ENCODE results near the gene ZDHHC7. TPM values are rescaled to one million over a fixed set of nuclear protein-coding genes. Genes with fewer than 3 reads are reported as not detected.

The ZDHHC7 gene
- total and polyA plus RNA-seq, 2 of the 8 experiments (the other 6 are each of a cell fraction or from before 2014, with no cell fraction given): 40.5 to 56.3 TPM

DNA sequence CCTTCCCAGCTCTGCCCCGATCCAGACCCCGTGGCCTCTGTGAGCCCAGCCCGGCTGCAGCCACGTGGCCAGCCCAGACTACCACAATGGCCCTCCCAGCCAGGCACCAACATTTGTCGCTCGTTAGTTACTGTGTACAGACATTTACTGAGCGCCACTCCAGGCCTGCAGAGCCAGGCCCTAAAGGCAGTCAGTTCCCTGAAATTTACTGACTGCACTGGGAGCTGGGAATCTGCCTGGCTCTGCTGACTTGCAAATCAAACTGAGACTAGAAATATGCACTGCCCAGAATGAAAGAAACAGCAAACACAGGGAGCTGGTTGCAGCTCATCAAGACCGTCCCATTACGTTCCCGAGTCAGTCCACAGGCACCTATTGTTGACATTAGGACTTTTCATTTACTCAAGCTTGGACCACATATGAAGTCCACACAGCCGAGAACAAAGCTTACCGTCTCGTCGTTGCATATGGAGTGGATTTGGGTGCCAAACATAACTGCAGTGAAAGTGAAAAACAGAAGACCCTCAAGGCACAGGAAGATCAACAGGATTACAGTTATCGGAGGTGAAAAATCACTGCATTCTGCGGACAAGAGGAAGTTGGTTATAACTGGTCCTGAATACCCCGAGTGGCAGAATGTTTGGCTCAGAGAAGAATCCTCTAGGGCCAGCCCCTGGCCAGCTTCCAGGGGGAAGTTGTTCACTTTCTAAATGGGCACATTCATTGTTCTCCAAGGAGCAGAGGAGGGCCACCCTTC is 34.5 kb downstream of the ZDHHC7 start:
- H3K79me2 ChIP-seq (ENCODE audit: control insufficient read depth in 1 of 2, insufficient read depth in 2 of 2, low read length in 2 of 2): no peaks in the 10 kb centered on the region
- FAIRE-seq (no peak), DNase-seq (ENCODE audit: low read depth in 1 of 2, low spot score in 2 of 2) (no peak)
- H4K5ac ChIP-seq (ENCODE audit: insufficient read length, low read depth, low read length): no peak overlapping the region
- H2AK5ac ChIP-seq (ENCODE audit: low read depth, low read length): no peak overlapping the region
- H3K14ac ChIP-seq (ENCODE audit: insufficient read length): no peak overlapping the region
- H3K79me1 ChIP-seq (ENCODE audit: low read depth, low read length): no peaks in the 10 kb centered on the region
- H3K18ac ChIP-seq (ENCODE audit: extremely low read depth, low read length): no peak overlapping the region
- CTCF ChIA-PET (ENCODE audit: partially characterized antibody): interaction anchor here (0.6 to 14.4 kb wide), 7 partner anchors 9 to 514 kb away, joined by 3 to 170 read pairs (median 3); no protein-coding TSS in a partner anchor
- H2BK5ac ChIP-seq (ENCODE audit: low read depth, low read length): no peak overlapping the region
- no peaks in the 10 kb centered on the region for H3K4me1 ChIP-seq (replicated peaks in 1 of 4; ENCODE audit: control insufficient read depth in 3 of 4, insufficient read depth in 4 of 4, low read length in 3 of 4)
- POLR2A ChIA-PET (ENCODE audit: partially characterized antibody): no interaction called here
- no peaks in the 10 kb centered on the region for H3K27me3 ChIP-seq (replicated peaks in 1 of 4; ENCODE audit: control insufficient read depth in 3 of 4, extremely low read depth in 1 of 4, insufficient read depth in 3 of 4, low read length in 3 of 4)
- H2BK15ac ChIP-seq (ENCODE audit: low read length): no peak overlapping the region
- H3K4me3 ChIP-seq (ENCODE audit: extremely low read depth in 1 of 4, insufficient read depth in 2 of 4, low read depth in 3 of 4, low read length in 4 of 4): no peak overlapping the region
- H3K27ac ChIP-seq (ENCODE audit: low read depth, low read length): no peak overlapping the region
- H2BK120ac ChIP-seq (replicated peaks; ENCODE audit: low read depth, low read length): no peak overlapping the region
- no peak overlapping the region for H2BK12ac ChIP-seq (ENCODE audit: low read depth, low read length)
- no peak overlapping the region for H3K23ac ChIP-seq (ENCODE audit: insufficient read length)
- TF ChIP-seq SAP30 (IDR thresholded peaks at IDR 0.05; ENCODE audit: insufficient read depth, insufficient replicate concordance, low read length) (no peak), CBX8 (IDR thresholded peaks at IDR 0.05; ENCODE audit: borderline replicate concordance, low read depth, low read length) (no peak), CHD2 (IDR thresholded peaks at IDR 0.05; ENCODE audit: low read length) (no peak), JUND (IDR thresholded peaks at IDR 0.05; ENCODE audit: low read length) (no peak), BRCA1 (IDR thresholded peaks at IDR 0.05; ENCODE audit: low read depth, low read length) (no peak), JUN (IDR thresholded peaks at IDR 0.05; ENCODE audit: low read depth, low read length) (no peak), ASH2L (IDR thresholded peaks at IDR 0.05; ENCODE audit: low read length) (no peak), EGR1 (IDR thresholded peaks at IDR 0.05; ENCODE audit: borderline replicate concordance, low read depth, low read length) (no peak)
- TF ChIP-seq, protein P1, sequence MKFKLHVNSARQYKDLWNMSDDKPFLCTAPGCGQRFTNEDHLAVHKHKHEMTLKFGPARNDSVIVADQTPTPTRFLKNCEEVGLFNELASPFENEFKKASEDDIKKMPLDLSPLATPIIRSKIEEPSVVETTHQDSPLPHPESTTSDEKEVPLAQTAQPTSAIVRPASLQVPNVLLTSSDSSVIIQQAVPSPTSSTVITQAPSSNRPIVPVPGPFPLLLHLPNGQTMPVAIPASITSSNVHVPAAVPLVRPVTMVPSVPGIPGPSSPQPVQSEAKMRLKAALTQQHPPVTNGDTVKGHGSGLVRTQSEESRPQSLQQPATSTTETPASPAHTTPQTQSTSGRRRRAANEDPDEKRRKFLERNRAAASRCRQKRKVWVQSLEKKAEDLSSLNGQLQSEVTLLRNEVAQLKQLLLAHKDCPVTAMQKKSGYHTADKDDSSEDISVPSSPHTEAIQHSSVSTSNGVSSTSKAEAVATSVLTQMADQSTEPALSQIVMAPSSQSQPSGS (IDR thresholded peaks at IDR 0.05; ENCODE audit: low read length): no peak
- no peak overlapping the region for H3K9ac ChIP-seq (replicated peaks in 1 of 4; ENCODE audit: extremely low read depth in 1 of 4, low read depth in 3 of 4, low read length in 3 of 4)
- H2BK20ac ChIP-seq (ENCODE audit: low read length): no peak overlapping the region
- H4K20me1 ChIP-seq (replicated peaks in 1 of 2; ENCODE audit: control insufficient read depth in 1 of 2, insufficient read depth in 2 of 2, low read length in 2 of 2): no peaks in the 10 kb centered on the region
- no peak overlapping the region for H4K91ac ChIP-seq (replicated peaks; ENCODE audit: insufficient read length, low read length)
- H3K36me3 ChIP-seq (ENCODE audit: control insufficient read depth in 2 of 4, insufficient read depth in 4 of 4, low read length in 3 of 4): peaks cover 0 to 40% (median 16%) of the 10 kb centered on the region in 4 experiments; a peak in 6 of 8 replicates
- H3K4me2 ChIP-seq (ENCODE audit: insufficient read depth in 1 of 2, low read depth in 2 of 2, low read length in 2 of 2): no peak overlapping the region
- no peak overlapping the region for H4K8ac ChIP-seq (ENCODE audit: extremely low read depth, insufficient read depth, low read length)
- H3K56ac ChIP-seq (replicated peaks; ENCODE audit: insufficient read length, low read depth, low read length): no peak overlapping the region
- H3K23me2 ChIP-seq (ENCODE audit: low read depth, low read length): no peaks in the 10 kb centered on the region; the same call in 1 of the 2 replicates
- no peaks in the 10 kb centered on the region for H3K9me3 ChIP-seq (ENCODE audit: insufficient read depth in 2 of 2, low read depth in 1 of 2, low read length in 1 of 2)
- no peak overlapping the region for H3K4ac ChIP-seq (replicated peaks; ENCODE audit: insufficient read length, low read depth, low read length)
- WGBS, 2 experiments (ENCODE audit: extremely low coverage in 1 of 2, insufficient coverage in 1 of 2, insufficient read length in 1 of 2, insufficient replicate concordance in 2 of 2, low coverage in 1 of 2, low lambda C conversion rate in 2 of 2, missing lambda C conversion rate in 1 of 2): 92% methylated on average over 17 of the region's 17 CpGs; no CpG with 5 or more reads in 1 of the 2 experiments
- no peak overlapping the region for H2AFZ ChIP-seq (ENCODE audit: low read length)

All from H1 (cell line).